Measurements from ENCODE around the gene GATB. TPM values are rescaled to one million over a fixed set of nuclear protein-coding genes. Genes with fewer than 3 reads are reported as not detected.

The GATB gene, protein sequence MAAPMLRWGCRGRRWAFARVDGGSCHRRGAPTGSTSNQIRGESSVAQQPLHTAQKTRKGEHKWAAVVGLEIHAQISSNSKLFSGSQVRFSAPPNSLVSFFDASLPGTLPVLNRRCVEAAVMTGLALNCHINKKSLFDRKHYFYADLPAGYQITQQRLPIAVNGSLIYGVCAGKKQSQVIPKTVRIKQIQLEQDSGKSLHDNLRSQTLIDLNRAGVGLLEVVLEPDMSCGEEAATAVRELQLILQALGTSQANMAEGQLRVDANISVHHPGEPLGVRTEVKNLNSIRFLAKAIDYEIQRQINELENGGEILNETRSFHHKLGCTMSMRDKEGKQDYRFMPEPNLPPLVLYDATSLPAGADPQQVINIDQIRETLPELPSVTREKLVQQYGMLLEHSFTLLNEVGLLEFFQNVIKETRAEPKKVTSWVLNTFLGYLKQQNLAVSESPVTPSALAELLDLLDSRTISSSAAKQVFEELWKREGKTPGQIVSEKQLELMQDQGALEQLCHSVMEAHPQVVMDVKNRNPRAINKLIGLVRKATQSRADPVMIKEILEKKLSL
- total RNA-seq: 11.4 and 11.7 TPM in 2 replicates

DNA sequence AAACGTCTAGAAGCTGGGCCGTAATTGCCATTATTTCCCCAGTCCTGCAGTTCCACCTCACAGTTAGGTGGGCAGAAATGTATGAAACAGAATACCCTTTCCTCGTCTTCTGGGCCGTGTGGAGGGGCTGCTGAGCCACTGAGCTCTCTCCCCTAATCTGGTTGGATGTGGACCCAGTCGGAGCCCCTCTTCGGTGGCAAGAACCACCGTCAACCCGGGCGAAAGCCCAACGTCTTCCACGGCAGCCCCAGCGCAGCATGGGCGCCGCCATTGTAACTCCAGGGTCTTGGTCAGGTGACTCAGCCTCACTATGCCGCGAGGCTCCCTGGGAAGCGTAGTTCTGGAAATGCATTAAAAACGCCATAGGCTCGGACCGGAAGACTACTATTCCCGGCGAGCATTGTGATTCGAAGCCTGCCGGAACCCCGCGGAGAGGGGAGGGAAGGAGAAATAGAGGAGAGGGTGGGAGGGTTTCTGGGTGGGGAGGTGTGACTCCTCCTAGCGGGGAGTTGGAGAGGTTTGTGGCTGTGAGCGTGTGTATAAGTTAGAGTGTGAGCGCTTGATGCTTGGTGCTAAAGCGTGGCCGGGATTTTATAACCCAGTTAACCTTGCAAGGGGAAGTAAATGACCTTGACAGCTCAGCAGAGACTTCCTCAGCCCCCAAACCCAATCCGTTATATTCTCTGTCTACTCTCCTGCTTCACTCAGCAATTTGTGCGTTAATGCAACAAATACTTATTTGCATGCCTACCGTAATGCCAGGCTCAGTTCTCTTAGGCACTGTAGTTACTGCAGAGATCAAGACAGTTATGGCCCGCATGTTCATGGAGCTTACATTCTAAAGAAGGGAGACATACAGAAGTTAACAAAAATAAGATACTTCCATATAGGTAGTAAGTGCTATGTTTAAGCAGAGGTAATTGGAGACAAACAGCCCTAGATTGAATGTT is at the start of gene GATB:
TSS of gene GATB (minus strand) at position 296 of the 950 bp plus-strand sequence. CDS start at position 271, 25 bp downstream.
- DNase-seq (ENCODE audit: low read depth in 2 of 2): peak; percentile 94 to 97

GRCh38 chr4:151810476-151810875 is 49.7 kb upstream of the GATB start:
- no peak for DNase-seq (ENCODE audit: low read depth in 2 of 2)

GRCh38 chr4:151809716-151810115 is 48.9 kb upstream of the GATB start:
- DNase-seq (ENCODE audit: low read depth in 2 of 2): no peak

GRCh38 chr4:151808542-151808941 is 47.7 kb upstream of the GATB start:
- no peak for DNase-seq (ENCODE audit: low read depth in 2 of 2)

DNA sequence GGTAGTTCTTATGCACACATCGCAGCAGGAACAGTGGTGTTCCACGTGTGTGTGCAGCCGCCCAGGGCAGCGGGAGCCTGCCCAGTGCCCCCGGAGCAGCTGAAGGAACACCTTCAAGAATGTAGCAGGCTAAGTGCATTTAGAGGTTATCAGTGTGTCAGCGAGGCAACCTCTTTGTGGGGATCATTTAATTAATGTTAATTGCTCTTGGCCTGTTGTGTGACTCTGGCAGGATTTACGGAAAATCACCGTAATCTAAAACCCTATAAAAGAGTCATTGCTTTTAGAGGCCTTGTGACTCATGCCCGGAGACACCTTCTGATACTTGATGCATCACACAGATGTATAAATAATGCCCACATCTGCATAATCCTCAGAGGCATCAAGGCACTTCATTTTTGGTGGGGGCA is 47.3 kb upstream of the GATB start:
- no peak for DNase-seq (ENCODE audit: low read depth in 2 of 2)

GRCh38 chr4:151807220-151807619 is 46.4 kb upstream of the GATB start:
- no peak for DNase-seq (ENCODE audit: low read depth in 2 of 2)

DNA sequence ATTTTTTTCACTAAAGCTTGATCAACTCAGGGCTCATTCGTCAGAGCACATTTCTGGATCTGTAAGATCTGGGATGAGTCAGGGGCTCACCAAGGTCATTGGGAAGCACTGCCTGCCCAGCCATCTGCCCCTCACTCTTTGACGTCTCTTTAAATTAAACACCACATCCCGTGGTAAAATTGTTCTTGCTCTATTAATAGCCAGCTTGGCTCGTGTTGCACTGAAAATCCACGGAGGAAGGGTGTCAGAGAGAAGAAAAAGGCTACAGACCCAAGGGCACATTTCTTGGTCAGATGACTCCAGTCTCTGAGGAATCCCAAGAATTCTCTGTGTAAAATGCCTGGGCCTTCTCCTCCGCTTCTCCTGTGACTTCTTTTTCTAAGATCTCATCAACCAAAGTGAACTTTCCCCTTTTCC is 45.7 kb upstream of the GATB start:
- DNase-seq (ENCODE audit: low read depth in 2 of 2): no peak

GRCh38 chr4:151804821-151805220 is 44.0 kb upstream of the GATB start:
- DNase-seq (ENCODE audit: low read depth in 2 of 2): no peak

GRCh38 chr4:151804086-151804630 is 43.4 kb upstream of the GATB start:
- no peak for DNase-seq (ENCODE audit: low read depth in 2 of 2)

DNA sequence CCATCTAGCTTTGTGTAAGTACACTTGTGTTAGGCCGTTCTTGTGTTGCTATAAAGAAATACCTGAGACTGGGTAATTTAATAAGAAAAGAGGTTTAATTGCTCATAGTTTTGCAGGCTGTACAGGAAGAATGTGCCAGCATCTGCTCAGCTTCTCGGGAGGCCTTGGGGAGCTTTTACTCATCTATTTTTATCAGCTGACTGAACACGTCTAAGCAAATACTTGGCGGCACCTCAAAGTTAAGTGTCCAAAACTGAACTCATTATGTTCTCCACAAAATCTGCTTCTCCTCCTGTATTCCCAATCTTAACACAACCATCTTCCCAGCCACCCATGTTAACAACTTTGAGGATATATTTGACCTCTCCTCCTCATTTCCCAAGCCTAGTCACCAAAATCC is 42.4 kb upstream of the GATB start:
- no peak for DNase-seq (ENCODE audit: low read depth in 2 of 2)

DNA sequence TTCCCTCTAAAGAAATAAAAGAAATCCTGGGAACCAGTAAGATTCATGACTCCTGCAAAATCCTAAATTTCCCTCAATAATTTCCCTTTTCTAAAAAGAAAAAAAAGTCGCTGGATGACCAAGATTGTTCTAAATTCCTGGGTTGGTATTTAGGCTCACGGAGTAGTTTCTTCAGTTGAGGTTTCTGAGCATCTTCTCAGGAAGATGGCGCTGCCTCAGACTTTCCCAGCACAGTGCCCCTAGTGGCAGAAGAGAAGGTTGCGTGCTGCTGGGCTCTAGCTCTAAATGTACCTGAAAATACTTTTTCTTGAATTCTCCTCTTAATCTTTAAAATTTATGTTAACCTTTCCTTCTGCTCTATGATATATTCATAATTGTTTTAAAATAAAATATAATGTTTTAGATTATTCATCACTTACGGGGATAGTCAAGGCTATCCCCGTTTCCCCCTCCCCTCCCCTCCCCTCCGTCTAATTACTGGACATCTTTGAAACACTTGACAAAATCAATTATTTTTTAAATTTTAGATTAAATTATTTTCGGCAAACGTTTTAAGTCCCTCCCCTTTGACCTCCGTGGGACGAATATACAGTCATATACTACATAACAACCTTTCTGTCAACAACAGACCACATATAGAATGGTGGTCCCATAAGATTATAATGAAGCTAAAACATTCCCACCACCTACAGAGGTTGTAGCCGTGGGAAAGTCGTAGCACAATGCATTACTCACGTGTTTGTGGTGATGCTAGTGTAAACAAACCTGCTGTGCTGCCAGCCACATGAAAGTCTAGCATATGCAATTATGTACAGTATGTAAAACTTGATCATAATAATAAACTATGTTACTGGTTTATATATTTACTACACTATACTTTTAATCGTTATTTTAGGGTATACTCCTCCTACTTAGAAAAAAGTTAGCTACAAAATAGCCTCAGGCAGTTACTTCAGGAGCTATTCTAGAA is 41.0 kb upstream of the GATB start:
- peak; percentile 4 to 44 for DNase-seq (ENCODE audit: low read depth in 2 of 2)

- no peak for DNase-seq (ENCODE audit: low read depth in 2 of 2)
Observed at GRCh38 chr4:151799417-151800012, 38.7 kb upstream of the GATB start.

DNA sequence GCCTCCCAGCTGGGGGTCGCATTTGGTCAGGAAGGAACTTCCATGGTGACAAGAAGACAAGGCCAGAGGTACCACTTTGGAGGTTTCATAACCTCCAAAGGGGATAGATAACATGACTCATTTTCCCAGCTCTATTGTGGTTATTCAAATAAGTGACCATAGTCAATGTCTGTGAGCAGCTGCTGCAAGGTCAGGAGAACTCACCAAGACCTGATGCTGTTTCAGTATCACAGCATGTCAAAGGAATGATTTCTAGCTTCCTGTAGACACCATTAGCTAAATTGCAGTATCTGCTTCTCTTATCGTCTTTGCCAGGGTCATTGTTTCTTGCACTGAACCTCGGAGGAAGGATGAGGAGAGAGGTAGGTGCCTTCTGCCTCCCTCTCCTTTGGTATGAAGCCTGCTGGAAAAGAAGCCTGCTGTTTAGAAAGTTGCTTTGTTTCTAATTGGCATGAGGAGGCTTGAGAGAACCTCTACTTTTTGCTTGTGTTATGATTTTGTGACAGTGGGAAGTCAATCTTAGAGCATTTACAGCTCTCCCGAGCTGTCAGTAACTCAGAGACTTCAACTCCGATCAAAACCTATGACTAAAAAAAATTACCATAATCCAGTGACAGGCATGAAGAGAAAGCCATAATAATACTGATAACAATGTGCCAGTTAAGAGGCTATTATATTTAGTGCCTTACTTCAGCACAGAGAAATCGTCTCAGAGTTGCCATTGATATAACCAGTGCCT is 38.0 kb upstream of the GATB start:
- DNase-seq (ENCODE audit: low read depth in 2 of 2): no peak

GRCh38 chr4:151797853-151798252 is 37.0 kb upstream of the GATB start:
- no peak for DNase-seq (ENCODE audit: low read depth in 2 of 2)

- no peak for DNase-seq (ENCODE audit: low read depth in 2 of 2)
Observed at GRCh38 chr4:151797131-151797530, 36.3 kb upstream of the GATB start.

DNA sequence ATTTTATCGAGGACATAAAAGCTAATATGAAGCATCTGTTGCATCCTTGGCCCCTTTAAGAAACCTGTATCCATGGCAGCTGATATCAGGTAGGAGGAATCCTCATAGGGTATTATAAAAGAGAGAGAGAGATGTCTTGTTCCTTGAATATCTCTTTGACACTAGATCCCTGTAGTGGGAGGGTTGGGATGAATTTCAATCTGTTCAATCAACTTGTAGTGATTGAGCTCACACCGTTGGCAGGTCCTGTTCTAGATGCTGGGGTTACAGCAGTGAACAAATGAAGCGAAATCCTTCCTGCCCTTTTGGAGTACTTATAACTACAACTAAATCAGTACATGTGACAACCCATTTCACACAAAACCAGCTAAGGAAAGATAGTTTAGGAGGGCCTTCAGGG is 35.3 kb upstream of the GATB start:
- DNase-seq (ENCODE audit: low read depth in 2 of 2): no peak

GRCh38 chr4:151792995-151793394 is 32.2 kb upstream of the GATB start:
- DNase-seq (ENCODE audit: low read depth in 2 of 2): no peak

DNA sequence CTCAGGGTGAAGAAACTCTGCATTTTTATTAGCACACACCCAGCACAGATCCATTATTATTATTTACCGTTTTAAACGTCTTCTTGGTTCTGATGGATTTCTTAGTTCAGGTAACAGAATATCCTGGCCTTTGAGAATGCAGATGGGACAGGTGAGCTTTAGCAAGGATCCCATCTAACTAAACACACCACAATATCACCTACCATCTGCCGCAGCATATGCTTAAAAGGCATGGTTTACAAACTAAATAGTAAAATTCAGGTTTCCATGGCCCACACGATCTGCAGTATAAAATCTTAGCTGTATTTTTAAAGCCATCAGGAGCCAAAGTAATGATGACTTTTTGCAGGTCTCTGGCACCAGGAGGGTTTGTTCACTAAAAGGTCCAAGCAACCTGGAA is 31.7 kb upstream of the GATB start:
- no peak for DNase-seq (ENCODE audit: low read depth in 2 of 2)

DNA sequence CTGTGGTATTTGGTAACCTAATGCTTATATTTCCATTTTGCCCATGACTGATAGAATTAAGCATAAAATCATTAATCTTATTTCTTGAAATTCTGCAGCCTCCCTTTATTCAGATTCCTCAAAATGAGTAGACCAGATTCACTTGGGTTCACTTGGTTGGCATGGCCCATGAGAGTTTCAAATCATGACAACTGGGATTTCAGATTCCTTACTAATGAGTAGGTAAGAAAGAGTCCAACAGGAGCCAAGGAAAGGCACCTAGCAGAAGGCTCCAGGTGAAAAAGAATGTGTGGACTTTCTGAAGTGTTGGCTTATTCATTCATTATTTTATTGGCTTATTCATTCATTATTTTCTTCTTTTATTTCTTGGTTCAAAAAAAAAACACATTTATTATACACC is 27.2 kb upstream of the GATB start:
- DNase-seq (ENCODE audit: low read depth in 2 of 2): no peak

DNA sequence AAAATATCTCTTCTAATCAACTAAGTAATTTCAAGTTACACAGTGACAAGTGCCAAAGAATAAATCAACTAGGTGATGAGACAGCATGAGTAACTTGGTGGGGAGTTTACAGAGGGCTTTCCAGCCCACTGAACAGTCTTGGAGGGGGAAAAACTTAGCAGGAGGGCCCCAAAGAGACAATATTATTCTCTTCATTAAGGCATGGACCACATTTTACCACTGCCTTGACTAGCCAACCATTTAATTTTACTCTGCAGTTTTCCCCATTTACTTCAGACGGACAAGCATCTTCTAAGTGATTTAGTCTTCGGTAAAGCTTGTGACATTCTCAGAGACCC is 25.3 kb upstream of the GATB start:
- no peak for DNase-seq (ENCODE audit: low read depth in 2 of 2)

Data from dermis microvascular lymphatic vessel endothelial cell (primary cell).